GM19372 (cell line): ENCODE measurements around the gene MPC2.
"Not testable (repeated sequence)": the region's sequence is repeated elsewhere in the genome, so short reads cannot be mapped to it uniquely, and the experiment has no call there.

Experiments used
- ATAC-seq: cut with Tn5 transposase; IDR thresholded peaks from one replicate; pipeline ENCODE4 v1.9.1; 2021; ENCODE audit warnings: mild to moderate bottlenecking, low read depth, moderate library complexity; ENCODE audit not compliant: unreplicated experiment

Gene MPC2

DNA sequence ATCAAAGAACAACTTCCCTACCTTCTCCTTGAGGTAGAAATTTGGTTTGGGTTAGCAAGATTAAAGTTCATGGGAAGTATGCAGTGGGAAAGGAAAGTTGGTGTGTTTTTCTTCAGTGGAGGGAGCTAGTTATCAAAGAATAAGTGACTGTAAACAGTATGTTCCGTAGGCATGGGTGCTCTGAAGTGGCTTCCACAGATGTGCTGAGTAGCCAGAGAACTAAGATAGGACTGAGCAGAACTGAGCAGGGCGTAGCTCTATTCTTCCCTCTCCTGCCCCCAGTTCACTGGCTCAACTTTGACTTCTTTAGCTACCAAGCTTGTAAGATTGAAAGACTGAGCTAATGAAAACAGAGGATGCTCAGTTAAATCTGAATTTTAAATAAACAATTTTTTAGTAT is 26.3 kb downstream of the MPC2 start:
- no peak for ATAC-seq

DNA sequence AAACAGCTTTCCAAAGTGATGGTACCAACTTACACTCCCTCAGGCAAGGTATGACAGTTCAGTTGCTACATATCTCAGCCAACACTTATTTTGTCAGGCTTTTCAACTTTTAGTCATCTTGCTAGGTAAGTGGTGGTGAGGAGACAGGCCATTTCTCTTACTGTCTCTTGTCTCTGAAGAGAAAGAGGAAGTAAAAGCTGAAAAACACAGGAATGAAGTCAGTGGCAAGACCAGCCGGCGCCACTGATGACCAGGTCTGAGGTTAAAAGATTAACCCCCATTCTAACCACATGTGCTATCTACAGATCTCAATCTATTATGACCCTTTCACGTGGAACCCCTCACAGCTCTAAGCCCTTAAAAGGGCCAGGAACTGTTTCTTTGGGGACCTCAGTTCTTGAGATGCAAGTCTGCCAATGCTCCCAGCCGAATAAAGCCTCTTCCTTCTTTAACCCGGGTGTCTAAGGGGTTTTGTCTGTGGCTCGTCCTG is 27.1 kb downstream of the MPC2 start:
- ATAC-seq: no peak

- no peak for ATAC-seq
These were observed 31.2 kb downstream of the MPC2 start for GRCh38 chr1:167905671-167906070.

GRCh38 chr1:167905182-167905581 is 31.7 kb downstream of the MPC2 start:
- no peak for ATAC-seq

- no peak for ATAC-seq
These were observed 32.2 kb downstream of the MPC2 start for GRCh38 chr1:167904652-167905130.

DNA sequence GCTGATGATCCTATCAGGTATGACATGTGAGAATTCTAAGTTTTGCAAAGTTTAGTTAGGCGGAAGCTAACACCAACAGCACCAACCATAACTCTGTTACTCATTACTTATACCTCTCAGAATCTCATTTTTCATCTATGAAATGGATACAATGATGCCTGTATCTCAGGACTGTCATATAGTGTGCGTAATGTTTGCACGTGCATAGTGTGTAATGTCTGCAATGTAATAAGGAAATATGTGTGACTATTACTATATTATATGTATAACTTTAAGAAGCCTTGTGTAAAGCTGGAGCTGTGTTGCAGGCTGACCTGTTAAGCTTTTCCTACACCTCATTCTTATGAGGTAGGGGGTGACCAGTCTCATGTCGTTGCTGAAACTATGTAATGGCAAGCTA is 36.0 kb downstream of the MPC2 start:
- ATAC-seq: no peak

DNA sequence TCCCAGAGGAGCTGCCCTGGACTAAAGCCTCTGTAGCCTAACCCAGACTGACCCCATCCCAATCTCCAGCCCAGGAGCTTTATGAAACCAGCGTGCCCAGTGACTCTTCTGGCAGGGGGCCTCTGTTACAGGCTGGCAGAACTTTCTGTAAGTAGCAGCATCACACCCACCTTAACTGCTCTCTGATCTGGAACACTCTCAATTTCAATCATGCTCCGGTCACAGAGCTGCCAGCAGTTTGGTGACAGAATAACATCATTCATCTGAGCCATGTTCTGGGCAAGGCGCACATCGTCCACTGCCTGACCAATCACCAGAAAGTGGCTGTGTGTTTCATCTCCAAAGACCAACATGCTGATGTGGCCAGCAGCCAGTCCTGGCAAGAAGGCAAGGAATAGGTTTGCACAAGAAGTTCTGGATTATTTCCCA is 37.6 kb downstream of the MPC2 start:
- ATAC-seq: no peak

GRCh38 chr1:167898578-167899222 is 38.2 kb downstream of the MPC2 start:
- ATAC-seq: no peak

DNA sequence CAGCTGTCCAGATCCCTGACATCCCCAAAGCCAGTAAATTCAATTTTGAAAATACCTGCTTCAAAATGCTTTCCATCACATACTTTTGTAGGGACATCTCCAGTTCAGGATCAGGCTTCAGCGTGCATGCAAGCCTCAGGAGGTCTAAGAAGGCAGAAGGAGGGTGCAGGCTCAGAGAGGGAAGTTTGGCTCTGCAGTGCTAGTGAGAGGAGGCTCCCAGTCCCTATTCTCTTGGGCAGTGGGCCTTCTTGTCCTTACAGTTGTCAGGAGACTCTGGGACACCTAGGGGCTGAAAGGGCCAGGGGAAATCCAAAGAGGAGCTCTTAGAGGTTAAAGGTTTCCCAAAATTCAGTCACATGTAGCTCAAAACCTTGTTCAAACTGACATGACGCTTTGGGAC is 43.1 kb downstream of the MPC2 start:
- no peak for ATAC-seq

GRCh38 chr1:167890400-167890799 is 46.5 kb downstream of the MPC2 start:
- ATAC-seq: no peak

GRCh38 chr1:167887187-167887586 is 49.7 kb downstream of the MPC2 start:
- ATAC-seq: not testable (repeated sequence)

DNA sequence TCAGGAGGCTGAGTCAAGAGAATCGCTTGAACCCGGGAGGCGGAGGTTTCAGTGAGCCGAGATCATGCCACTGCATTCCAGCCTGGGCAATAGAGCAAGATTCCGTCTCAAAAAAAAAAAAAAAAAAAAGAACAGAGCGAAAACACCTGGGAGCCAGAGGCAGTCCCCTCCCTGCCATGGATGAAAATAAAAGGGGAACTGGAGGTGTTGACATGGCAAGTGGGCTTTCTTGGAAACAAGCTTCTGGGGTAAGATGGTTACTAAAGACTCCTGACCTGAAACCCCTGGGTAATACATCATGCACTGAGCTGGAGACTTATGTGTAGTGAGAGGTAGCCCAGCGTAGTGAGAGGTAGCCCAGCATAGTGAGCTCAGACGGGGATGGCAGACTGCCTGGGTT is 54.5 kb downstream of the MPC2 start:
- no peak for ATAC-seq

- ATAC-seq: no peak
These were observed 55.1 kb downstream of the MPC2 start for GRCh38 chr1:167881786-167882185.

- no peak for ATAC-seq
These were observed 55.8 kb downstream of the MPC2 start for GRCh38 chr1:167881069-167881468.

DNA sequence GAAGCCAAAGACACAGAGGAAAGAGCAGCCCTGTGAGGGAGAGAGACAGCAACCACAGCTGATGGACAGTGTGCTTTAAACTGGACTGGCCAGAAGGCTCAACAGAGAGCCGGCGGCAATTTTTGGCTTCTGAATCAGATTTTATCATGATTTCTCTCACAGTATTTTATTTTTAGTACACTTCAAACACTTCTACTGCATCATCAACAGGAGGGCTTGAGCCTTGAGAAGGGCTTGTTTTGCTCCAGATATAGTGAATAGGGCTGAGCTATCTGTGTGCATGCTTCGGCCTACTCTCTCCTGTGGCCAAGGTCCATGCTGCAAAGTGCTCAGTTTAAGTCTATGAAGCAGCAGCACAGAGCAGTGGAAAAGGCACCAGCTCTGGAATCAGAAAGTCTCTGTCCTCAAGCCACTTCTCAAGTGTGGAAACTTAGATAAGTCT is 56.3 kb downstream of the MPC2 start:
- no peak for ATAC-seq

GRCh38 chr1:167879508-167879907 is 57.4 kb downstream of the MPC2 start:
- ATAC-seq: no peak

DNA sequence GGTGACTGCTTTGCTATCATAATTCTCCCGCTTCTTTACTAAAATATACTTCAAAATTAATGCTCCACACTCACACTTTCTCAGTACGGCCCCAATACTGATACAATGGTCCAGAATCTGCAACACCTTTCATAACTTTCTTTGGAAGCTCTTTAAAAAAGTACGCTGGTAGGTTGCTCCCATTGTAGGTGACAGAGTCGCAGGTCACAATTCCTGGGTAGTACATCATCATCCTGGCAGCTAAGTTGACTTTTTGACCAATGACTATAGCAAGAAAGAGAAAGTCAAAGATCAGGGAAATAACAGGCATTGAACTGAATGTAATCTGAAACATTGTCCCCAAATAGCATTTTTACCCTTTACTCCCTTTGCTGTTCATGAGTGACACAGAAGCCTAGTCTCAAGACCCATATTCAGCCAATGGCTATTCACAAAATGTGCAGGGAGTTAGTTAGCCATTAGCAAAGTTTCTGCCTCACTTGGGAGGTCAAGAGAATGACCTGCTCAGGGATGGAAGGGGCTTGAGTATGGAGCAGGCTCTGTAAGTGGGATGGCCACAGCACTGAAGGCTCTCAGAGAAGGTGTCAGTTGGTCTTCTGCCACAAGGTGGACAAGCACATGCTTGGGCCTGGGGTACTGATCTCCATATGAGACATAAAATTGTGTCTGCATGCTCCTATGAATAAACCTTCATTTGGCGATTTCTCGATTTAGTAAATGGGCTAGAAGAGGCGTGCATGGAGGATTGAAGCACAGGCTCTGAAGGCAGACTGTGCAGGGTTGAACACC is 58.3 kb downstream of the MPC2 start:
- no peak for ATAC-seq

GRCh38 chr1:167876597-167877175 is 60.2 kb downstream of the MPC2 start:
- ATAC-seq: no peak

GRCh38 chr1:167871331-167871730 is 65.5 kb downstream of the MPC2 start:
- ATAC-seq: no peak

- not testable (repeated sequence) for ATAC-seq
These were observed 67.5 kb downstream of the MPC2 start for GRCh38 chr1:167869157-167870001.
